GM12878 (cell line): ENCODE results near the gene DYSF. TPM values are rescaled to one million over a fixed set of nuclear protein-coding genes. Genes with fewer than 3 reads are reported as not detected.

ENCODE experiments used
- ATAC-seq: fragments of 200-7000 bp; cut with Tn5 transposase; 3 replicates; pipeline ENCODE4 v1.9.1; 2020; ENCODE audit warnings: mild to moderate bottlenecking, moderate library complexity
- BruUV-seq: library from RNA; stranded (reverse); fragments of 400-500 nt; replicated peaks from 2 replicates; lab custom pipeline; 2021; lab: Mats Ljungman, UMichigan
- CTCF ChIA-PET: fragments of 300-600 bp; sonication (Branson Sonifier 250); formaldehyde crosslinking; extraction: SDS; loops from one replicate; lab custom pipeline; 2021; ENCODE audit warnings: inconsistent platforms; lab: Yijun Ruan, JAX
- POLR2A ChIA-PET: fragments of 350-600 bp; formaldehyde crosslinking; extraction: SDS; loops from one replicate; lab custom pipeline; 2021; ENCODE audit warnings: inconsistent platforms; lab: Charles Lee
- RAD21 ChIA-PET: fragments of 300-600 bp; sonication (Branson Sonifier 250); formaldehyde crosslinking; loops from one replicate; lab custom pipeline; 2023; ENCODE audit warnings: antibody characterized with exemption; ENCODE audit not compliant: unreplicated experiment; lab: Charles Lee
- SMC1A ChIA-PET: fragments of 300-600 bp; sonication (Branson Sonifier 250); formaldehyde crosslinking; loops from one replicate; lab custom pipeline; 2023; ENCODE audit not compliant: unreplicated experiment, uncharacterized antibody; lab: Charles Lee
- DNase-seq: peaks from one replicate; pipeline ENCODE4 v3.0.0-alpha.2; 2011; ENCODE audit warnings: low read depth, low spot score
- FAIRE-seq: peaks from 3 replicates; lab custom pipeline; 2011; peaks lifted over from hg19 to GRCh38; lab: Jason Lieb, UNC
- H2AFZ ChIP-seq: 2 replicates; pipeline ENCODE4 v1.6.0; 2011; ENCODE audit warnings: low read depth, low read length, control low read depth; ENCODE audit not compliant: control insufficient read depth
- H3K27ac ChIP-seq: 2 replicates; pipeline ENCODE4 v1.5.1; 2011; ENCODE audit warnings: control low read depth; ENCODE audit not compliant: control insufficient read depth, insufficient read depth
- H3K27me3 ChIP-seq, 2 experiments: replicated peaks in 1 of 2; 2 replicates each; pipeline versions ENCODE4 v1.6.0 to v1.6.1; 2011; ENCODE audit warnings: low read length in 1 of 2; ENCODE audit not compliant: control insufficient read depth in 2 of 2, insufficient read depth in 2 of 2
- H3K36me3 ChIP-seq, 2 experiments: 2 replicates each; pipeline ENCODE4 v1.5.1; 2011; ENCODE audit warnings: low read length in 1 of 2; ENCODE audit not compliant: control insufficient read depth in 2 of 2, insufficient read depth in 2 of 2
- H3K4me1 ChIP-seq: 2 replicates; pipeline ENCODE4 v1.6.1; 2011; ENCODE audit warnings: mild to moderate bottlenecking, low read length, moderate library complexity, mixed read lengths; ENCODE audit not compliant: control insufficient read depth, insufficient read depth
- H3K4me2 ChIP-seq: 2 replicates; pipeline ENCODE4 v1.6.0; 2011; ENCODE audit warnings: control low read depth; ENCODE audit not compliant: control insufficient read depth, insufficient read depth
- H3K4me3 ChIP-seq: fragments of 200-600 bp; sonication (generic); 2 replicates; pipeline ENCODE4 v1.5.1; 2016
- H3K79me2 ChIP-seq: 2 replicates; pipeline ENCODE4 v1.6.0; 2011; ENCODE audit warnings: low read length; ENCODE audit not compliant: control insufficient read depth, insufficient read depth
- H3K9ac ChIP-seq: 2 replicates; pipeline ENCODE4 v1.8.0; 2011; ENCODE audit warnings: low read length, control low read depth, mixed read lengths; ENCODE audit not compliant: control insufficient read depth, insufficient read depth
- H3K9me3 ChIP-seq: replicated peaks from 3 replicates; pipeline ENCODE4 v1.5.1; 2011; ENCODE audit warnings: mild to moderate bottlenecking, low read length; ENCODE audit not compliant: control insufficient read depth, insufficient read depth
- H4K20me1 ChIP-seq: 2 replicates; pipeline ENCODE4 v1.6.0; 2011; ENCODE audit not compliant: control insufficient read depth, insufficient read depth
- CBX5 ChIP-seq: sonication (generic); IDR thresholded peaks from 2 replicates; pipeline ENCODE4 v1.6.1; 2016; ENCODE audit warnings: low read depth, moderate library complexity, mild to moderate bottlenecking, inconsistent platforms
- LARP7 ChIP-seq: fragments of 450-650 bp; IDR thresholded peaks from 2 replicates; pipeline ENCODE4 v1.6.1; 2017; ENCODE audit warnings: mild to moderate bottlenecking
- MEF2B ChIP-seq: fragments of 450-650 bp; IDR thresholded peaks from 2 replicates; pipeline ENCODE4 v1.6.1; 2018; ENCODE audit warnings: mild to moderate bottlenecking, moderate library complexity; ENCODE audit not compliant: partially characterized antibody, poor library complexity, severe bottlenecking
- NRF1 ChIP-seq: conservative IDR thresholded peaks from 2 replicates; pipeline ENCODE4 v1.6.1; 2011; ENCODE audit warnings: mild to moderate bottlenecking, low read depth, low read length, improper control_type of control experiment
- RAD51 ChIP-seq: fragments of 450-650 bp; IDR thresholded peaks from 2 replicates; pipeline ENCODE4 v1.6.1; 2016; ENCODE audit warnings: moderate library complexity, mild to moderate bottlenecking, inconsistent platforms
- RBBP5 ChIP-seq: fragments of 200-600 bp; sonication (generic); conservative IDR thresholded peaks from 2 replicates; pipeline ENCODE4 v1.6.1; 2016
- RCOR1 ChIP-seq: conservative IDR thresholded peaks from 2 replicates; pipeline ENCODE4 v1.6.1; 2012; ENCODE audit warnings: low read depth, low read length, improper control_type of control experiment
- RELB ChIP-seq: fragments of 450-650 bp; IDR thresholded peaks from 2 replicates; pipeline ENCODE4 v1.6.1; 2017; ENCODE audit warnings: low read depth, mild to moderate bottlenecking, moderate library complexity
- RFX5 ChIP-seq: IDR thresholded peaks from 2 replicates; pipeline ENCODE4 v1.6.1; 2011; ENCODE audit warnings: low read depth, low read length, improper control_type of control experiment
- SMARCA5 ChIP-seq: fragments of 450-650 bp; IDR thresholded peaks from 2 replicates; pipeline ENCODE4 v1.6.1; 2017; ENCODE audit warnings: mild to moderate bottlenecking
- TCF7 ChIP-seq: IDR thresholded peaks from 2 replicates; pipeline ENCODE4 v1.6.1; 2014; ENCODE audit warnings: antibody characterized with exemption, borderline replicate concordance
- ZNF274 ChIP-seq: IDR thresholded peaks from one replicate; pipeline ENCODE4 v1.8.0; 2011; ENCODE audit not compliant: insufficient read length, insufficient read depth
- WGBS: methylation state at CpG from one replicate; pipeline ENCODE4 v1.1.6; 2016; ENCODE audit warnings: low lambda C conversion rate; ENCODE audit not compliant: insufficient replicate concordance, insufficient coverage; ENCODE audit errors: missing lambda C conversion rate; 5-methylcytosine and 5-hydroxymethylcytosine counted together
- in situ Hi-C: fragments of 300-500 bp; cut with MboI; formaldehyde crosslinking; loops from 9 replicates; pipeline ENCODE4 v1.14.3; 2018; ENCODE audit warnings: mixed read lengths
- intact Hi-C: fragments of 100-400 bp; cut with micrococcal nuclease; formaldehyde crosslinking; loops from one replicate; pipeline ENCODE4 v1.14.2; 2022; ENCODE audit not compliant: unreplicated experiment
- polyA plus RNA-seq, 11 experiments: library from polyadenylated mRNA; depleted of rRNA in 4 of 11; unstranded in 6 of 11; stranded (reverse) in 5 of 11; fragments of >200 nt; fragmentation: Nextera tagmentation in 4 of 11; fragmentation: Illumina TruSeq in 1 of 11; extraction: Ambion mirVana in 4 of 11; extraction: Trizol in 1 of 11; gene quantifications; 1 replicate in 1 of 11; 2 replicates in 10 of 11; pipeline versions ENCODE4 v1.2.1 to v1.2.3, GENCODE V29; 2011 to 2016; ENCODE audit warnings: inconsistent platforms in 2 of 11, missing spikeins in 2 of 11, low read depth in 1 of 11
- total RNA-seq, 4 experiments: library from RNA; depleted of rRNA in 3 of 4; stranded (reverse); fragments of >200 nt in 3 of 4; fragmentation: Illumina TruSeq in 1 of 4; extraction: Trizol in 1 of 4; gene quantifications; 2 replicates each; pipeline versions ENCODE4 v1.2.1 to v1.2.3, GENCODE V29; 2013 to 2021

DYSF gene
- total and polyA plus RNA-seq, 10 of the 15 experiments (the other 5 are each of a cell fraction or from before 2014, with no cell fraction given), result under 0.01 to 0.15 (median 0.03) TPM; not detected in 7

GRCh38 chr2:71516253-71516888, 63.0 kb downstream of the DYSF start:
- Histone ChIP-seq H3K9ac (no peak overlapping the region), H3K4me2 (no peak overlapping the region), H3K9me3 (no peaks in the 10 kb centered on the region), H3K27ac (no peak overlapping the region), H2AFZ (no peak overlapping the region), H3K27me3 (peaks cover 0 to 6% of the 10 kb centered on the region in 2 experiments; a peak in 3 of 4 replicates), H3K79me2 (no peaks in the 10 kb centered on the region), H3K4me1 (no peaks in the 10 kb centered on the region), H3K36me3 (no peaks in the 10 kb centered on the region), H3K4me3 (no peak overlapping the region), H4K20me1 (no peaks in the 10 kb centered on the region)
- ChIA-PET SMC1A (no interaction called here), POLR2A (no interaction called here), RAD21 (interaction anchor here (1.0 kb wide), 1 partner anchor 217 kb away, joined by 3 read pairs; no protein-coding TSS in a partner anchor), CTCF (interaction anchor here (1.5 kb wide), 1 partner anchor 217 kb away, joined by 4 read pairs; no protein-coding TSS in a partner anchor)
- WGBS, result 52% methylated on average over 16 of the region's 16 CpGs
- TF ChIP-seq RBBP5 (no peak), RAD51 (no peak), CBX5 (no peak), RFX5 (no peak), MEF2B (no peak)
- intact Hi-C loops (no loop called here), in situ Hi-C loops (loop anchor here (25.0 kb wide), 1 partner anchor 354 kb away; no protein-coding TSS in a partner anchor)
- DNase-seq (no peak), ATAC-seq (no peak), FAIRE-seq (no peak)
- BruUV-seq, result no TSS peak

- DNase-seq (no peak), FAIRE-seq (no peak), ATAC-seq (no peak)
- Histone ChIP-seq H3K27ac (no peak overlapping the region), H3K9me3 (no peaks in the 10 kb centered on the region), H3K9ac (no peak overlapping the region), H3K4me1 (no peaks in the 10 kb centered on the region), H4K20me1 (no peaks in the 10 kb centered on the region), H3K36me3 (no peaks in the 10 kb centered on the region), H3K4me3 (no peak overlapping the region), H2AFZ (no peak overlapping the region), H3K27me3 (peaks cover 0 to 6% of the 10 kb centered on the region in 2 experiments; a peak in 2 of 4 replicates), H3K79me2 (no peaks in the 10 kb centered on the region), H3K4me2 (no peak overlapping the region)
- 33% methylated on average over 4 of the region's 4 CpGs for WGBS
- ChIA-PET RAD21 (no interaction called here), POLR2A (no interaction called here), SMC1A (interaction anchor here (1.2 kb wide), 1 partner anchor 9 kb away, joined by 3 read pairs; no protein-coding TSS in a partner anchor), CTCF (interaction anchor here (1.5 kb wide), 1 partner anchor 218 kb away, joined by 4 read pairs; no protein-coding TSS in a partner anchor)
- intact Hi-C loops, result no loop called here
- in situ Hi-C loops, result loop anchor here (25.0 kb wide), 1 partner anchor 356 kb away; no protein-coding TSS in a partner anchor
- BruUV-seq, result no TSS peak
- TF ChIP-seq LARP7 (no peak), SMARCA5 (no peak), ZNF274 (no peak), NRF1 (no peak), TCF7 (no peak), RCOR1 (no peak), RELB (no peak)
These were observed 64.5 kb downstream of the DYSF start for GRCh38 chr2:71517851-71518250.
